ENCODE measurements around the gene MRPS18A.

GRCh38 chr6:43674291-43674690 is 13.3 kb downstream of the MRPS18A start:
- no peak for TF ChIP-seq ZNF274 (IDR thresholded peaks at IDR 0.05; ENCODE audit: low read depth, low read length)
- no peak for TF ChIP-seq SUZ12 (IDR thresholded peaks at IDR 0.05; ENCODE audit: extremely low read depth, insufficient read depth, insufficient read length)
- TF ChIP-seq YY1 (IDR thresholded peaks at IDR 0.05; ENCODE audit: insufficient read depth, insufficient read length), result no peak
